NT2/D1 (cell line): ENCODE data around the gene JPT1.

ENCODE experiments used
- DNase-seq: peaks from one replicate; pipeline ENCODE4 v3.0.0-alpha.2; 2011; ENCODE audit warnings: low read depth, low spot score
- H3K27me3 ChIP-seq: 2 replicates; pipeline ENCODE4 v1.6.0; 2011; ENCODE audit warnings: mild to moderate bottlenecking; ENCODE audit not compliant: insufficient read length, insufficient read depth
- H3K36me3 ChIP-seq: 2 replicates; pipeline ENCODE4 v1.6.1; 2011; ENCODE audit warnings: mild to moderate bottlenecking, low read length, mixed read lengths; ENCODE audit not compliant: insufficient read depth, insufficient read length
- H3K4me1 ChIP-seq: 2 replicates; pipeline ENCODE4 v1.5.1; 2011; ENCODE audit not compliant: insufficient read depth, insufficient read length
- H3K4me3 ChIP-seq: 2 replicates; pipeline ENCODE4 v1.5.1; 2011; ENCODE audit warnings: low read depth; ENCODE audit not compliant: insufficient read length
- H3K9ac ChIP-seq: 2 replicates; pipeline ENCODE4 v1.6.0; 2011; ENCODE audit warnings: low read depth; ENCODE audit not compliant: insufficient read length
- H3K9me3 ChIP-seq: 2 replicates; pipeline ENCODE4 v1.5.1; 2011; ENCODE audit warnings: mild to moderate bottlenecking, low read length; ENCODE audit not compliant: insufficient read depth
- SUZ12 ChIP-seq: IDR thresholded peaks from 2 replicates; pipeline ENCODE4 v1.6.1; 2011; ENCODE audit not compliant: insufficient read length, insufficient read depth; ENCODE audit errors: extremely low read depth
- YY1 ChIP-seq: IDR thresholded peaks from 2 replicates; pipeline ENCODE4 v1.6.1; 2011; ENCODE audit not compliant: insufficient read length, insufficient read depth
- ZNF274 ChIP-seq: IDR thresholded peaks from 2 replicates; pipeline ENCODE4 v1.6.1; 2011; ENCODE audit warnings: mild to moderate bottlenecking, low read depth, low read length

JPT1 gene

GRCh38 chr17:75154195-75155106, at the start of gene JPT1:
JPT1 (minus strand) TSS chr17:75154512; CDS start chr17:75154397, 115 bp downstream.
- H3K9ac ChIP-seq: peak within 1 kb of the TSS; percentile 99
- no peak for TF ChIP-seq YY1
- no peak for TF ChIP-seq ZNF274
- no peak for TF ChIP-seq SUZ12
- H3K4me1 ChIP-seq: peaks cover 2% of the 10 kb centered on the region
- H3K36me3 ChIP-seq: peaks cover 21% of the 10 kb centered on the region
- peak within 1 kb of the TSS; percentile 99 for H3K4me3 ChIP-seq
- DNase-seq: peak; percentile 97
- H3K9me3 ChIP-seq: no peaks in the 10 kb centered on the region
- no peaks in the 10 kb centered on the region for H3K27me3 ChIP-seq

- H3K4me1 ChIP-seq: no peaks in the 10 kb centered on the region
- no peak overlapping the region for H3K4me3 ChIP-seq
- no peak overlapping the region for H3K9ac ChIP-seq
- H3K27me3 ChIP-seq: no peaks in the 10 kb centered on the region
- TF ChIP-seq SUZ12: no peak
- no peak for TF ChIP-seq YY1
- TF ChIP-seq ZNF274: no peak
- no peaks in the 10 kb centered on the region for H3K9me3 ChIP-seq
- H3K36me3 ChIP-seq: no peaks in the 10 kb centered on the region
- DNase-seq: no peak
Measured at GRCh38 chr17:75199886-75200618, 45.7 kb upstream of the JPT1 start.

GRCh38 chr17:75194879-75195278, 40.6 kb upstream of the JPT1 start:
- H3K9me3 ChIP-seq: no peaks in the 10 kb centered on the region
- H3K27me3 ChIP-seq: no peaks in the 10 kb centered on the region
- no peak for DNase-seq
- H3K4me3 ChIP-seq: no peak overlapping the region
- H3K36me3 ChIP-seq: no peaks in the 10 kb centered on the region
- no peak overlapping the region for H3K9ac ChIP-seq
- no peaks in the 10 kb centered on the region for H3K4me1 ChIP-seq
- TF ChIP-seq ZNF274 (no peak), YY1 (no peak), SUZ12 (no peak)

DNA sequence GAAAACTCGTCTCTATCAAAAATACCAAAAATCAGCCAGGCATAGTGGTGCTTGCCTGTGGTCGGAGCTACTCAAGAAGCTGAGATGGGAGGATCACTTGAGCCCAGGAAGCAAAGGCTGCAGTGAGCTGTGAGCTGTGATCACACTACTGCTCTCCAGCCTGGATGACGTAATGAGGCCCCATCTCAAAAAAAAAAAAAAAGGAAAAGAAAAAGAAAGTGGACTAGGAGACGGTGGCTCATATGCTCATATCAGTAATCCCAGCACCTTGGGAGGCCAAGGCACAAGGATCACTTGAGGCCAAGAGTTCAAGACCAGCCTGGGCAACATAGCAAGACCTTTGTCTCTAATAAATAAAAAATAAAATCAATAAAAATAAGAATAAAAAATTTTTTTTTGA, 37.3 kb upstream of the JPT1 start:
- DNase-seq: no peak
- Histone ChIP-seq H3K36me3 (no peaks in the 10 kb centered on the region), H3K9me3 (no peaks in the 10 kb centered on the region), H3K4me3 (no peak overlapping the region), H3K9ac (peak overlapping the region; percentile 32), H3K4me1 (no peaks in the 10 kb centered on the region), H3K27me3 (no peaks in the 10 kb centered on the region)
- no peak for TF ChIP-seq YY1
- TF ChIP-seq ZNF274: no peak
- no peak for TF ChIP-seq SUZ12

DNA sequence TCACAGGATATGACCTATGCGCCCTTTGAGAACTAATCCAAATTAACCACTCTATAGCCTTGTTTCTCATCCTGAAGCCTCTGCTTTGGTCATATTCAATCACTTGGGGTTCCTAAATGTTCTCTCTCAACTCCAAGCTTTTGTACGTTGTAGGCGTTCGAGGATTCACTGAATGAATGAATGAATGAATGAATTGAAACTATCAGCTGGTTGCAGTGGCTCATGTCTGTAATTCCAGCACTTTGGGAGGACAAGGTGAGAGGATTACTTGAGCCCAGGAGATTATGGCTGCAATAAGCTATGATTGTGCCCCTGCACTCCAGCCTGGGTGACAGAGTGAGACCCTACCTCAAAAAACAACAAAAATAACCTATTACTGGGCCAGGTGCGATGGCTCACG, 34.3 kb upstream of the JPT1 start:
- H3K9ac ChIP-seq: no peak overlapping the region
- no peaks in the 10 kb centered on the region for H3K9me3 ChIP-seq
- no peak for DNase-seq
- H3K4me3 ChIP-seq: no peak overlapping the region
- H3K36me3 ChIP-seq: no peaks in the 10 kb centered on the region
- H3K27me3 ChIP-seq: no peaks in the 10 kb centered on the region
- TF ChIP-seq SUZ12: no peak
- TF ChIP-seq YY1: no peak
- no peak for TF ChIP-seq ZNF274
- H3K4me1 ChIP-seq: no peaks in the 10 kb centered on the region

- Histone ChIP-seq H3K4me3 (no peak overlapping the region), H3K27me3 (no peaks in the 10 kb centered on the region), H3K9ac (no peak overlapping the region)
Measured at GRCh38 chr17:75183999-75184884, 29.9 kb upstream of the JPT1 start.

More at GRCh38 chr17:75183999-75184884, 29.9 kb upstream of the JPT1 start:
- no peaks in the 10 kb centered on the region for H3K9me3 ChIP-seq
- no peak for TF ChIP-seq SUZ12
- TF ChIP-seq YY1: no peak
- H3K4me1 ChIP-seq: peaks cover under 1% of the 10 kb centered on the region
- no peak for DNase-seq
- peaks cover 17% of the 10 kb centered on the region for H3K36me3 ChIP-seq
